ENCODE results near the gene SAMD4A.

- TF ChIP-seq CTBP1 (IDR thresholded peaks at IDR 0.05; ENCODE audit: borderline replicate concordance): no peak
- TF ChIP-seq SP1 (IDR thresholded peaks at IDR 0.05): no peak
- no peak for TF ChIP-seq SUZ12 (IDR thresholded peaks at IDR 0.05)
These were observed 195.4 kb downstream of the SAMD4A start for GRCh38 chr14:54762296-54762695.

Measured in HEK293T (cell line).